ENCODE measurements around the gene SPTB.

Gene SPTB

GRCh38 chr14:64743061-64743460, 136.6 kb downstream of the SPTB start:
- TF ChIP-seq, protein P1, sequence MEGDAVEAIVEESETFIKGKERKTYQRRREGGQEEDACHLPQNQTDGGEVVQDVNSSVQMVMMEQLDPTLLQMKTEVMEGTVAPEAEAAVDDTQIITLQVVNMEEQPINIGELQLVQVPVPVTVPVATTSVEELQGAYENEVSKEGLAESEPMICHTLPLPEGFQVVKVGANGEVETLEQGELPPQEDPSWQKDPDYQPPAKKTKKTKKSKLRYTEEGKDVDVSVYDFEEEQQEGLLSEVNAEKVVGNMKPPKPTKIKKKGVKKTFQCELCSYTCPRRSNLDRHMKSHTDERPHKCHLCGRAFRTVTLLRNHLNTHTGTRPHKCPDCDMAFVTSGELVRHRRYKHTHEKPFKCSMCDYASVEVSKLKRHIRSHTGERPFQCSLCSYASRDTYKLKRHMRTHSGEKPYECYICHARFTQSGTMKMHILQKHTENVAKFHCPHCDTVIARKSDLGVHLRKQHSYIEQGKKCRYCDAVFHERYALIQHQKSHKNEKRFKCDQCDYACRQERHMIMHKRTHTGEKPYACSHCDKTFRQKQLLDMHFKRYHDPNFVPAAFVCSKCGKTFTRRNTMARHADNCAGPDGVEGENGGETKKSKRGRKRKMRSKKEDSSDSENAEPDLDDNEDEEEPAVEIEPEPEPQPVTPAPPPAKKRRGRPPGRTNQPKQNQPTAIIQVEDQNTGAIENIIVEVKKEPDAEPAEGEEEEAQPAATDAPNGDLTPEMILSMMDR (IDR thresholded peaks at IDR 0.05; ENCODE audit: low read depth, low read length), result no peak

GRCh38 chr14:64741961-64742360, 137.7 kb downstream of the SPTB start:
- TF ChIP-seq, protein P1 (IDR thresholded peaks at IDR 0.05; ENCODE audit: low read depth, low read length), result no peak

More at GRCh38 chr14:64743061-64743460, 136.6 kb downstream of the SPTB start:
- in situ Hi-C loops (cut with HindIII; ENCODE audit: low sequenced_read_pairs), result no loop called here
- no peak for DNase-seq (ENCODE audit: low read depth, low spot score)
- no peak overlapping the region for H3K4me3 ChIP-seq (ENCODE audit: low read depth, low read length)

GRCh38 chr14:64741200-64741599, 138.5 kb downstream of the SPTB start:
- TF ChIP-seq, protein P1 (IDR thresholded peaks at IDR 0.05; ENCODE audit: low read depth, low read length), result no peak
- in situ Hi-C loops (cut with HindIII; ENCODE audit: low sequenced_read_pairs), result no loop called here
- no peak overlapping the region for H3K4me3 ChIP-seq (ENCODE audit: low read depth, low read length)
- DNase-seq (ENCODE audit: low read depth, low spot score), result no peak

More at GRCh38 chr14:64741961-64742360, 137.7 kb downstream of the SPTB start:
- in situ Hi-C loops (cut with HindIII; ENCODE audit: low sequenced_read_pairs), result no loop called here
- no peak overlapping the region for H3K4me3 ChIP-seq (ENCODE audit: low read depth, low read length)
- DNase-seq (ENCODE audit: low read depth, low spot score), result no peak

DNA sequence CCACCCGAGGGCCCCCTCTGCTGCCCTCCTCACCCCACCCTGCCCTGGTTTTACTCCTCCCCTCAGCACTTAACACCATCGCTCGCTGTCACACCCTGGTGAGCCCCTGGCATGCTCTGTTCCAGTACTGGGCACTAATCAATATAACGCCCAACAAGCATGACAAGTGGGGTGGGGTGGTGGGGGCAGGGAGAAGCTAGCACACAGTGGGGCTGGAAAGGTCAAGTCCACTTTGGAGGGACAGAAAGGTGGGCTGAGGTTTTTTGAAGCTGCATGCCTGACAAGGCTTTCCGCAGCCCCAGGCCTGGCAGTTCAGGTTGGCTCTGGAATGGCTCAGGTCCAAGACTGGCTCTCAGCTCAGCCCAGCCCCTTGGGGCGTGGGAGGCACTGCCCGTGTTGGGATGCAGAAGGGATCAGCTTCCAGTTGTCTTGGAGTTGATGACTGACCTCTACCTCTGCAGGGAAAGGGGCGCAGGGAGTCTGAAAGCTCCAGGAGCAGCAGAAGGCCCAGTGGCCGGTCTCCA, 141.4 kb downstream of the SPTB start:
- in situ Hi-C loops (cut with HindIII; ENCODE audit: low sequenced_read_pairs), result no loop called here
- DNase-seq (ENCODE audit: low read depth, low spot score), result no peak
- no peak overlapping the region for H3K4me3 ChIP-seq (ENCODE audit: low read depth, low read length)
- TF ChIP-seq, protein P1 (IDR thresholded peaks at IDR 0.05; ENCODE audit: low read depth, low read length), result no peak

- no peak for DNase-seq (ENCODE audit: low read depth, low spot score)
- in situ Hi-C loops (cut with HindIII; ENCODE audit: low sequenced_read_pairs), result no loop called here
- H3K4me3 ChIP-seq (ENCODE audit: low read depth, low read length), result no peak overlapping the region
- TF ChIP-seq, protein P1 (IDR thresholded peaks at IDR 0.05; ENCODE audit: low read depth, low read length), result no peak
Observed at GRCh38 chr14:64737391-64738280, 142.1 kb downstream of the SPTB start.

DNA sequence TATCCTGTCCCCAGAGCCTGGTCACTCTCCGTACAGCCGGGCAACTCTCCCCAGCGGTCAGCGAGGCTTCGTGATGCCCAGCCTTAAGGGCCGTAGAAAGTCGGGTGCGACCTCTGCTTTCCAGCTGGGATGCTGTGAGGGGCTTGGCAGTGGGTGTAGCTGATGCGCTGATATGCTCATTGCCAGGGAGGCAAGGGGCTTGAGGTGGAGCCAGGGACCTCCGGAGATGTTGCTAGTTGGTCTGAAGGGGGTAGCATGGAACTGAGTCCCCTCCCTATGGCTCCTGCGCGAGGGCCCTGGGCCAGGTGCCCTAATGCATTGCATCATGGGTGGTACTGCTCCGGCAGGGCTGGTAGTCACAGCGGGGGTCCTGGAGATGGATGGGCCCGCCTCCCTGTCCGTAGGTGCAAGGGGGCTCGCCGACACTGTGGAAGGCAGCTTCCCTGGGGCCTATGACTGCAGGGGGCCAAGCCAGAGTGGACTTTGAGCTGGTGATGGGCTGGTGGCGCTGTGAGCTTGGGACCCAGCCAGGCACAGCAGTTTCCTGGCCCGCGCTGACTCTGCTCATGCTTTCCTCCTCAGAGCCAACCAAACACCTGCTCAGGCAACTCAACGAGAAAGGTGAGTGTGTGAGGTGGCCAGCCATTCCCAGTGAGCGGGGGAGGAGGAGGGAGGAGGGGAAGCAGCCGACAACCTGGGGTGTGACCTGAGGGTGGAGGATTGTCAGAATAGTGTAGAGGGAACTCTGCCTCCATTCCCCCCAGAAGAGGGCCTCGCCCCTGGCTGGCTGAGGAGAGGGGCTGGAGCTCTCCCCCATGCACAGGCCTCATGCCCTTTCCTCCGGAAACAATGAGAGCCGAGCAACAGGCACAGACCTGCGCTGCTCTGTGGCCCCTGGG, 143.2 kb downstream of the SPTB start:
- no peak overlapping the region for H3K4me3 ChIP-seq (ENCODE audit: low read depth, low read length)
- DNase-seq (ENCODE audit: low read depth, low spot score), result no peak
- in situ Hi-C loops (cut with HindIII; ENCODE audit: low sequenced_read_pairs), result no loop called here
- TF ChIP-seq, protein P1 (IDR thresholded peaks at IDR 0.05; ENCODE audit: low read depth, low read length), result no peak

Measured in astrocyte of the spinal cord (primary cell).